HepG2 (cell line): ENCODE results near the gene SLC2A8. TPM values are rescaled to one million over a fixed set of nuclear protein-coding genes. Genes with fewer than 3 reads are reported as not detected.

Experiments used
- ATAC-seq: fragments of 200-7000 bp; cut with Tn5 transposase; 3 replicates; pipeline ENCODE4 v1.9.1; 2020; ENCODE audit warnings: mild to moderate bottlenecking, moderate library complexity
- BruUV-seq: library from RNA; stranded (reverse); fragments of 400-500 nt; replicated peaks from 2 replicates; lab custom pipeline; 2021; lab: Mats Ljungman, UMichigan
- CTCF ChIA-PET: fragments of 300-600 bp; formaldehyde crosslinking; extraction: SDS; loops from one replicate; lab custom pipeline; 2021; ENCODE audit warnings: low total read pairs, inconsistent platforms, low intra/inter-chr PET ratio; lab: Yijun Ruan, JAX
- POLR2A ChIA-PET: fragments of 350-600 bp; sonication (Branson Sonifier 250); formaldehyde crosslinking; loops from one replicate; lab custom pipeline; 2020; ENCODE audit warnings: antibody characterized with exemption, inconsistent platforms; lab: Yijun Ruan, JAX
- DNase-seq: peaks from one replicate; pipeline ENCODE4 v3.0.0-alpha.2; 2015; ENCODE audit warnings: low spot score
- FAIRE-seq: peaks from 3 replicates; lab custom pipeline; 2011; peaks lifted over from hg19 to GRCh38; lab: Jason Lieb, UNC
- H2AFZ ChIP-seq: one replicate; pipeline ENCODE4 v1.6.1; 2011; ENCODE audit warnings: low read length, inconsistent platforms
- H3K27ac ChIP-seq: fragments of 300-600 bp; 3 replicates; pipeline ENCODE4 v1.8.0; 2011; ENCODE audit warnings: mixed run types, mild to moderate bottlenecking, mixed read lengths, low read length, inconsistent platforms; ENCODE audit not compliant: insufficient read depth; ENCODE audit errors: extremely low read length
- H3K27me3 ChIP-seq, 2 experiments: fragments of 200-600 bp in 1 of 2; 2 replicates in 1 of 2; 3 replicates in 1 of 2; pipeline versions ENCODE4 v1.6.0 to v1.8.0; 2011; ENCODE audit warnings: low read length in 2 of 2, mild to moderate bottlenecking in 2 of 2, moderate library complexity in 2 of 2, inconsistent platforms in 1 of 2; ENCODE audit not compliant: insufficient read depth in 2 of 2, control insufficient read depth in 1 of 2
- H3K36me3 ChIP-seq, 2 experiments: fragments of 200-600 bp in 1 of 2; replicated peaks in 1 of 2; 2 replicates in 1 of 2; 3 replicates in 1 of 2; pipeline versions ENCODE4 v1.5.1 to v1.8.0; 2011; ENCODE audit warnings: low read length in 2 of 2, inconsistent platforms in 1 of 2; ENCODE audit not compliant: insufficient read depth in 2 of 2, control insufficient read depth in 1 of 2
- H3K4me1 ChIP-seq: 2 replicates; pipeline ENCODE4 v1.5.1; 2012; ENCODE audit warnings: low read length, inconsistent platforms; ENCODE audit not compliant: insufficient read depth
- H3K4me2 ChIP-seq: 2 replicates; pipeline ENCODE4 v1.6.0; 2011; ENCODE audit warnings: low read depth, low read length, inconsistent platforms
- H3K4me3 ChIP-seq, 3 experiments: fragments of 200-600 bp in 1 of 3; sonication (generic), shearing (Covaris generic) in 1 of 3; replicated peaks in 1 of 3; 2 replicates each; pipeline ENCODE4 v1.5.1; 2011 to 2016; ENCODE audit warnings: low read length in 3 of 3, inconsistent platforms in 2 of 3, low read depth in 2 of 3, mild to moderate bottlenecking in 2 of 3, control low read depth in 1 of 3, mixed read lengths in 1 of 3; ENCODE audit not compliant: insufficient read depth in 1 of 3
- H3K79me2 ChIP-seq: one replicate; pipeline ENCODE4 v1.6.1; 2011; ENCODE audit warnings: low read length, inconsistent platforms; ENCODE audit not compliant: insufficient read depth
- H3K9ac ChIP-seq: 2 replicates; pipeline ENCODE4 v1.6.0; 2011; ENCODE audit warnings: mild to moderate bottlenecking, low read depth, low read length, inconsistent platforms; ENCODE audit not compliant: insufficient read depth
- H3K9me3 ChIP-seq: 2 replicates; pipeline ENCODE4 v1.5.1; 2012; ENCODE audit warnings: mild to moderate bottlenecking, low read length
- H4K20me1 ChIP-seq: 2 replicates; pipeline ENCODE4 v1.6.0; 2011; ENCODE audit warnings: inconsistent platforms, mild to moderate bottlenecking, low read length, moderate library complexity; ENCODE audit not compliant: insufficient read depth
- CC2D1A ChIP-seq: sonication (generic); formaldehyde crosslinking; IDR thresholded peaks from 2 replicates; pipeline ENCODE4 v1.8.1; 2023; ENCODE audit warnings: mild to moderate bottlenecking, missing genetic modification reagents
- DBP ChIP-seq: sonication (generic); formaldehyde crosslinking; IDR thresholded peaks from 2 replicates; pipeline ENCODE4 v1.4.0; 2020; ENCODE audit warnings: missing genetic modification reagents; ENCODE audit errors: not compliant biosample characterization
- DRAP1 ChIP-seq: IDR thresholded peaks from 2 replicates; pipeline ENCODE4 v1.6.1; 2016; ENCODE audit warnings: missing genetic modification reagents, missing compliant biosample characterization
- ETV5 ChIP-seq: IDR thresholded peaks from 2 replicates; pipeline ENCODE4 v1.6.1; 2018; ENCODE audit warnings: missing biosample characterization, missing genetic modification reagents, inconsistent platforms, borderline replicate concordance
- MAFF ChIP-seq: IDR thresholded peaks from 2 replicates; pipeline ENCODE4 v1.6.1; 2011; ENCODE audit warnings: low read depth, low read length, improper control_type of control experiment
- NFRKB ChIP-seq: fragments of 450-650 bp; IDR thresholded peaks from 2 replicates; pipeline ENCODE4 v1.6.1; 2017
- RORA ChIP-seq: sonication (generic); formaldehyde crosslinking; IDR thresholded peaks from 2 replicates; pipeline ENCODE4 v1.5.0; 2020; ENCODE audit warnings: mild to moderate bottlenecking, missing genetic modification reagents, moderate library complexity
- SP140L ChIP-seq: sonication (generic); formaldehyde crosslinking; IDR thresholded peaks from 2 replicates; pipeline ENCODE4 v1.4.0; 2020; ENCODE audit warnings: missing genetic modification reagents, borderline replicate concordance
- TAF1 ChIP-seq: sonication (generic); formaldehyde crosslinking; IDR thresholded peaks from 2 replicates; pipeline ENCODE4 v1.4.0; 2020; ENCODE audit warnings: missing genetic modification reagents
- ZFP90 ChIP-seq: sonication (generic); formaldehyde crosslinking; IDR thresholded peaks from 2 replicates; pipeline ENCODE4 v1.8.0; 2022; ENCODE audit warnings: missing genetic modification reagents, mild to moderate bottlenecking, inconsistent platforms, borderline replicate concordance
- ZNF275 ChIP-seq: sonication (generic); formaldehyde crosslinking; IDR thresholded peaks from 2 replicates; pipeline ENCODE4 v1.8.0; 2022; ENCODE audit warnings: missing genetic modification reagents, mild to moderate bottlenecking, inconsistent platforms, borderline replicate concordance
- ZNF292 ChIP-seq: sonication (generic); formaldehyde crosslinking; IDR thresholded peaks from 2 replicates; pipeline ENCODE4 v1.8.1; 2022; ENCODE audit warnings: mild to moderate bottlenecking, low read depth, missing genetic modification reagents, borderline replicate concordance
- ZNF557 ChIP-seq: sonication (generic); formaldehyde crosslinking; IDR thresholded peaks from 2 replicates; pipeline ENCODE4 v1.4.0; 2020; ENCODE audit warnings: missing genetic modification reagents
- ZNF629 ChIP-seq: sonication (generic); formaldehyde crosslinking; conservative IDR thresholded peaks from 2 replicates; pipeline ENCODE4 v1.5.0; 2020; ENCODE audit warnings: missing genetic modification reagents
- WGBS: methylation state at CpG from one replicate; pipeline ENCODE4 v1.1.6; 2017; ENCODE audit warnings: low lambda C conversion rate; 5-methylcytosine and 5-hydroxymethylcytosine counted together
- in situ Hi-C: cut with HindIII; loops from 2 replicates; pipeline ENCODE4 v1.10.0; 2017; ENCODE audit warnings: low pct_unique_long_range_greater_than_20kb; ENCODE audit not compliant: extremely low pct_ligation_motif_present
- intact Hi-C: fragments of 100-400 bp; cut with micrococcal nuclease; formaldehyde crosslinking; loops from one replicate; pipeline ENCODE4 v1.10.0; 2022; ENCODE audit not compliant: unreplicated experiment
- polyA plus RNA-seq, 8 experiments: library from polyadenylated mRNA; depleted of rRNA in 3 of 8; stranded (reverse) in 7 of 8; unstranded in 1 of 8; fragments of >200 nt; fragmentation: Illumina TruSeq in 4 of 8; extraction: Trizol in 4 of 8; gene quantifications; 2 replicates each; pipeline versions ENCODE4 v1.2.1 to v1.2.3, GENCODE V29; 2011 to 2016; ENCODE audit warnings: low read depth in 4 of 8, missing spikeins in 1 of 8, mixed read lengths in 1 of 8; ENCODE audit not compliant: insufficient read depth in 1 of 8
- total RNA-seq, 5 experiments: library from RNA; depleted of rRNA; stranded (reverse); fragments of >200 nt; fragmentation: Illumina TruSeq; extraction: Trizol; gene quantifications; 2 replicates each; pipeline ENCODE4 v1.2.3, GENCODE V29; 2016; ENCODE audit warnings: low read depth in 1 of 5

Gene SLC2A8
- total and polyA plus RNA-seq, 2 of the 13 experiments (the other 11 are each of a cell fraction or from before 2014, with no cell fraction given) = 22.6 to 48.6 TPM

- Histone ChIP-seq H3K27me3 (no peaks in the 10 kb centered on the region), H3K4me2 (no peak overlapping the region), H3K36me3 (peaks cover 0 to 10% of the 10 kb centered on the region in 2 experiments; a peak in 1 of 5 replicates), H4K20me1 (no peaks in the 10 kb centered on the region), H3K9ac (no peak overlapping the region), H2AFZ (no peak overlapping the region), H3K9me3 (no peaks in the 10 kb centered on the region), H3K4me1 (no peaks in the 10 kb centered on the region), H3K79me2 (no peaks in the 10 kb centered on the region), H3K4me3 (no peak overlapping the region), H3K27ac (no peak overlapping the region)
- CTCF ChIA-PET = no interaction called here
- in situ Hi-C loops (loop anchor here (5.0 kb wide), 1 partner anchor 34 kb away; the partner anchor contains the start of gene SLC2A8), intact Hi-C loops (no loop called here)
- ATAC-seq (no peak), FAIRE-seq (no peak), DNase-seq (no peak)
- 89% methylated on average over 7 of the region's 7 CpGs for WGBS
- no TSS peak for BruUV-seq
- POLR2A ChIA-PET = no interaction called here
- TF ChIP-seq DBP (CRISPR knock-in tag) = no peak
- no peak for TF ChIP-seq SP140L (CRISPR knock-in tag)
- no peak for TF ChIP-seq ZNF629
- no peak for TF ChIP-seq RORA (CRISPR knock-in tag)
- TF ChIP-seq ZNF275 (CRISPR knock-in tag) = no peak
- TF ChIP-seq TAF1 = no peak
- TF ChIP-seq MAFF = no peak
- TF ChIP-seq NFRKB = no peak
- TF ChIP-seq ETV5 = no peak
- no peak for TF ChIP-seq CC2D1A
- no peak for TF ChIP-seq ZNF292 (CRISPR knock-in tag)
- no peak for TF ChIP-seq ZNF557 (CRISPR knock-in tag)
- TF ChIP-seq DRAP1 (CRISPR knock-in tag) = no peak
- TF ChIP-seq ZFP90 (CRISPR knock-in tag) = no peak
Observed at GRCh38 chr9:127362829-127363228, 34.1 kb upstream of the SLC2A8 start.
